Measurements from ENCODE around the gene CC2D1A.

Gene CC2D1A

GRCh38 chr19:13934785-13935109 is 28.7 kb downstream of the CC2D1A start:
- peaks cover 6% of the 10 kb centered on the region; the same call in 1 of the 2 replicates for H3K36me3 ChIP-seq (ENCODE audit: control insufficient read depth, low read length)
- H4K20me1 ChIP-seq (ENCODE audit: control insufficient read depth, insufficient read depth, low read depth, low read length): no peaks in the 10 kb centered on the region
- peaks cover 3% of the 10 kb centered on the region; the same call in 1 of the 2 replicates for H3K27me3 ChIP-seq (ENCODE audit: control insufficient read depth, low read length)
- H3K9me2 ChIP-seq (replicated peaks; ENCODE audit: control insufficient read depth, low read length): no peaks in the 10 kb centered on the region
- H3K4me1 ChIP-seq (ENCODE audit: control insufficient read depth, low read length): no peaks in the 10 kb centered on the region
- H3K9me3 ChIP-seq (ENCODE audit: control insufficient read depth, insufficient read depth, low read length): no peaks in the 10 kb centered on the region
- no peak overlapping the region for H3K27ac ChIP-seq (ENCODE audit: low read depth, low read length)
- H3K4me2 ChIP-seq (ENCODE audit: low read length): no peak overlapping the region
- H3K79me2 ChIP-seq (ENCODE audit: control insufficient read depth, low read length): no peaks in the 10 kb centered on the region
- H3F3A ChIP-seq (ENCODE audit: control insufficient read depth, insufficient read depth): no peaks in the 10 kb centered on the region
- H3K4me3 ChIP-seq (ENCODE audit: low read length): no peak overlapping the region
- TF ChIP-seq EZH2phosphoT487 (IDR thresholded peaks at IDR 0.05; ENCODE audit: borderline replicate concordance, low read length): no peak
- TF ChIP-seq, protein P1, sequence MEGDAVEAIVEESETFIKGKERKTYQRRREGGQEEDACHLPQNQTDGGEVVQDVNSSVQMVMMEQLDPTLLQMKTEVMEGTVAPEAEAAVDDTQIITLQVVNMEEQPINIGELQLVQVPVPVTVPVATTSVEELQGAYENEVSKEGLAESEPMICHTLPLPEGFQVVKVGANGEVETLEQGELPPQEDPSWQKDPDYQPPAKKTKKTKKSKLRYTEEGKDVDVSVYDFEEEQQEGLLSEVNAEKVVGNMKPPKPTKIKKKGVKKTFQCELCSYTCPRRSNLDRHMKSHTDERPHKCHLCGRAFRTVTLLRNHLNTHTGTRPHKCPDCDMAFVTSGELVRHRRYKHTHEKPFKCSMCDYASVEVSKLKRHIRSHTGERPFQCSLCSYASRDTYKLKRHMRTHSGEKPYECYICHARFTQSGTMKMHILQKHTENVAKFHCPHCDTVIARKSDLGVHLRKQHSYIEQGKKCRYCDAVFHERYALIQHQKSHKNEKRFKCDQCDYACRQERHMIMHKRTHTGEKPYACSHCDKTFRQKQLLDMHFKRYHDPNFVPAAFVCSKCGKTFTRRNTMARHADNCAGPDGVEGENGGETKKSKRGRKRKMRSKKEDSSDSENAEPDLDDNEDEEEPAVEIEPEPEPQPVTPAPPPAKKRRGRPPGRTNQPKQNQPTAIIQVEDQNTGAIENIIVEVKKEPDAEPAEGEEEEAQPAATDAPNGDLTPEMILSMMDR (IDR thresholded peaks at IDR 0.05; ENCODE audit: low read depth, low read length, poor library complexity, severe bottlenecking): no peak

DNA sequence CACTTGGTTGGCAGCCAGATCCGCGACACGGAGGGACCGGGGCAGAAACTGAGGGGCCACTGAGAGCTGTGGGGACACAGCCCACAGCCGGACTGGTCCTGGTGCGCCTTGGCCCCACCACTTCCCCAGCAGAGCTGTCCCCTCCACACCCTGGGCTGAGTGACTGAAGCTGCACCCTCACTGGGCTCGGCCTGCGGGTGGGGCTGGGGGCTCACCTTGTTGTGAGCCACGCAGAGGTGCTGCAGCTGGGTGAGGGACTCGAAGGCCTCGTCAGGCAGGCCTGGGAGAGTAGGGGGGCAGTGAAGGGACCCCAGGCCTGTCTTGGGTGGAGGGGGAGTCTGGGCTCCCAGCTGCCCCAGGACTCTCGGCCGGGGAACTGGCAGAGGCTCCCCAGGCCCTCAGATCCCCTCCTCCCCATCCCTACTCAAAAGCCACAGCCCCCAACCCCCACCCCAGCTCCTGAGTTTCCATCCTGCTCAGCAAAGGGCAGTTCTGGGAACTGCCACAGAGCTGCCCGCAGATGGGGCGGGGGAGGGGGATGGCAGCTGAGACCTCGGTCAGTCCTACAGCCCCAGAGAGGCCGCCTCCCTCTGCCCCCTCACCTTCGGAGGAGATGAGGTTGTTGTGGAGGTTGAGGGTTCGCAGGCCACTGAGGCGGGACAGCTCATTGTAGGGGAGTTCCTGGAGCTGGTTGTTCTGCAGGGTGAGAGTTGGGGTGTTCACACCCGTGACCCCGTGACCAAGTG is 29.9 kb downstream of the CC2D1A start:
- H3K27ac ChIP-seq (ENCODE audit: low read depth, low read length): no peak overlapping the region
- no peaks in the 10 kb centered on the region for H3F3A ChIP-seq (ENCODE audit: control insufficient read depth, insufficient read depth)
- peaks cover 3% of the 10 kb centered on the region; the same call in 1 of the 2 replicates for H3K27me3 ChIP-seq (ENCODE audit: control insufficient read depth, low read length)
- TF ChIP-seq EZH2phosphoT487 (IDR thresholded peaks at IDR 0.05; ENCODE audit: borderline replicate concordance, low read length): no peak
- TF ChIP-seq, protein P1 (IDR thresholded peaks at IDR 0.05; ENCODE audit: low read depth, low read length, poor library complexity, severe bottlenecking): no peak
- no peak overlapping the region for H3K4me3 ChIP-seq (ENCODE audit: low read length)
- no peaks in the 10 kb centered on the region for H3K9me2 ChIP-seq (replicated peaks; ENCODE audit: control insufficient read depth, low read length)
- no peak overlapping the region for H3K4me2 ChIP-seq (ENCODE audit: low read length)
- H3K79me2 ChIP-seq (ENCODE audit: control insufficient read depth, low read length): no peaks in the 10 kb centered on the region
- no peaks in the 10 kb centered on the region for H4K20me1 ChIP-seq (ENCODE audit: control insufficient read depth, insufficient read depth, low read depth, low read length)
- no peaks in the 10 kb centered on the region for H3K4me1 ChIP-seq (ENCODE audit: control insufficient read depth, low read length)
- H3K9me3 ChIP-seq (ENCODE audit: control insufficient read depth, insufficient read depth, low read length): no peaks in the 10 kb centered on the region
- no peaks in the 10 kb centered on the region for H3K36me3 ChIP-seq (ENCODE audit: control insufficient read depth, low read length)

DNA sequence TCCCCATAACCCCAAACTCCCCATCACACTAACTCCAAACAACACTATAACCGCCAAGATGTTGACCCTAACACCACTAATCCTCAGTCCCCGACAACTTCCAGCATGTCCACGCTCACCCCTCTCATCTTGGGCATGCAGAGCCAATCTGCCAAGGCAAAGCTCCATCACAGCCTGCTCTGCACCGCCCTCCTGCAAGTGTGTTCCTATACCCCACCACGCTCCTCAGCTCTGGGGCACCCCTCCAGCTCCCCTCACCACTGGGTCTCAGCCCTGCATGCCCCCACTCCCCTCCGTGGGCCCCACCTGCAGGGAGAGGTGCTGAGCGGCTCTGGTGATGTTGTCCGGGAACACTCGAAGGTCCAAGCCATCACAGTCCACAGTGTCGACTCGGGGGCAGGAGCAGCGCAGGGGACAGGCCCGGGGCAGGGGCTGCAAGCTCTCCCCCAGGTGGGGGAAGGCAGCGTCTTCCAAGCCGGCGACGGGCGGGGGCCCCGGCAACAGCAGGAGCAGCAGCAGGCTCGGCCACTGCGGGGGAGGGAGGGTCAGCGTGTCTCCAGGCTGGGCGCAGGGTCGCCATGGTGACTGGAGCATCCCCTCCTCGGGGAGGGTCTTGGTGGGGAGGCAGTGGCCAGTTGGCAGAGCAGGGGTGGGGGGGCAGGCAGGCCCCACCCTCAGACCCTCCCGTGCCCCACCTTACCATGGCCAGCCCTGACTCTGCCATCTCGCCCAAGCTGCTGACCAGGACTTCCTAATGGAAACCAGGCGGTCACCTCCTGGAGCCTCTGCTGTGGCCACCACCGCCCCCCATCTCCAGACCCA is 31.7 kb downstream of the CC2D1A start:
- Histone ChIP-seq H3K27ac (ENCODE audit: low read depth, low read length) (no peak overlapping the region), H3K79me2 (ENCODE audit: control insufficient read depth, low read length) (no peaks in the 10 kb centered on the region), H3F3A (ENCODE audit: control insufficient read depth, insufficient read depth) (no peaks in the 10 kb centered on the region), H3K4me3 (ENCODE audit: low read length) (no peak overlapping the region), H3K9me3 (ENCODE audit: control insufficient read depth, insufficient read depth, low read length) (peaks cover 5% of the 10 kb centered on the region; the same call in 1 of the 2 replicates), H3K9me2 (replicated peaks; ENCODE audit: control insufficient read depth, low read length) (no peaks in the 10 kb centered on the region), H3K4me1 (ENCODE audit: control insufficient read depth, low read length) (no peaks in the 10 kb centered on the region), H4K20me1 (ENCODE audit: control insufficient read depth, insufficient read depth, low read depth, low read length) (no peaks in the 10 kb centered on the region), H3K27me3 (ENCODE audit: control insufficient read depth, low read length) (peaks cover 3% of the 10 kb centered on the region; the same call in 1 of the 2 replicates), H3K36me3 (ENCODE audit: control insufficient read depth, low read length) (no peaks in the 10 kb centered on the region), H3K4me2 (ENCODE audit: low read length) (no peak overlapping the region)
- TF ChIP-seq, protein P1 (IDR thresholded peaks at IDR 0.05; ENCODE audit: low read depth, low read length, poor library complexity, severe bottlenecking): no peak
- no peak for TF ChIP-seq EZH2phosphoT487 (IDR thresholded peaks at IDR 0.05; ENCODE audit: borderline replicate concordance, low read length)

Measured in DOHH2 (cell line).